Ascending aorta (tissue), 2 donors: Measurements from ENCODE around the gene KCNA3. TPM values are rescaled to one million over a fixed set of nuclear protein-coding genes. Genes with fewer than 3 reads are reported as not detected.

Experiments
- DNase-seq, 2 donors: peaks; one replicate each; pipeline ENCODE4 v3.0.0-alpha.2; 2019; ENCODE audit warnings: low spot score in 2 of 2
- H3K27ac ChIP-seq, 2 donors: fragments of 200-600 bp; sonication (generic); one replicate each; pipeline ENCODE4 v1.5.1; 2016 to 2017; ENCODE audit warnings: mild to moderate bottlenecking in 1 of 2
- H3K27me3 ChIP-seq: fragments of 200-600 bp; sonication (generic); one replicate; pipeline ENCODE4 v1.5.1; 2017
- H3K36me3 ChIP-seq, 2 donors: fragments of 200-600 bp; sonication (generic); one replicate each; pipeline ENCODE4 v1.5.1; 2016
- H3K4me1 ChIP-seq, 2 donors: fragments of 200-600 bp; sonication (generic); one replicate each; pipeline ENCODE4 v1.5.1; 2016 to 2017; ENCODE audit warnings: mild to moderate bottlenecking in 1 of 2
- H3K4me3 ChIP-seq, 2 donors: fragments of 200-600 bp; sonication (generic); one replicate each; pipeline ENCODE4 v1.5.1; 2016 to 2017; ENCODE audit warnings: mild to moderate bottlenecking in 1 of 2
- H3K9me3 ChIP-seq, 2 donors: fragments of 200-600 bp; sonication (generic); one replicate each; pipeline ENCODE4 v1.5.1; 2016
- CTCF ChIP-seq, 3 experiments: fragments of 200-600 bp in 2 of 3; fragments of 450-650 bp in 1 of 3; sonication (generic) in 2 of 3; IDR thresholded peaks; one replicate each; pipeline ENCODE4 v1.5.1; 2016 to 2019; ENCODE audit warnings: antibody characterized with exemption in 3 of 3, mild to moderate bottlenecking in 1 of 3, moderate library complexity in 1 of 3
- intact Hi-C: fragments of 100-400 bp; cut with DNase I; formaldehyde crosslinking; loops from one replicate; pipeline ENCODE4 v1.15.1; 2023
- total RNA-seq: library from RNA; depleted of rRNA; stranded (reverse); fragments of >200 nt; gene quantifications from one replicate; pipeline ENCODE4 v1.1.0, GENCODE V29; 2016

Gene KCNA3
- total RNA-seq, 1 donor from 2014 or later = not detected

GRCh38 chr1:110714374-110714995 lies 39.7 kb upstream of the KCNA3 start:
- intact Hi-C loops = no loop called here
- TF ChIP-seq CTCF (IDR thresholded peaks at IDR 0.05) = no peak
- H3K4me3 ChIP-seq = no peak overlapping the region

GRCh38 chr1:110713221-110713620 lies 38.5 kb upstream of the KCNA3 start:
- H3K27ac ChIP-seq = no peak overlapping the region
- intact Hi-C loops = no loop called here
- TF ChIP-seq CTCF (IDR thresholded peaks at IDR 0.05) = no peak
- H3K9me3 ChIP-seq = no peaks in the 10 kb centered on the region
- H3K27me3 ChIP-seq = no peaks in the 10 kb centered on the region
- no peaks in the 10 kb centered on the region for H3K4me1 ChIP-seq
- no peak for DNase-seq
- no peaks in the 10 kb centered on the region for H3K36me3 ChIP-seq
- no peak overlapping the region for H3K4me3 ChIP-seq

More at GRCh38 chr1:110714374-110714995, 39.7 kb upstream of the KCNA3 start:
- H3K27me3 ChIP-seq = no peaks in the 10 kb centered on the region
- H3K27ac ChIP-seq = no peak overlapping the region
- no peaks in the 10 kb centered on the region for H3K36me3 ChIP-seq
- no peaks in the 10 kb centered on the region for H3K9me3 ChIP-seq
- H3K4me1 ChIP-seq = no peaks in the 10 kb centered on the region
- DNase-seq = no peak

GRCh38 chr1:110710314-110710713 lies 35.6 kb upstream of the KCNA3 start:
- Histone ChIP-seq H3K27me3 (no peaks in the 10 kb centered on the region), H3K4me3 (no peak overlapping the region), H3K27ac (no peak overlapping the region), H3K36me3 (no peaks in the 10 kb centered on the region), H3K4me1 (no peaks in the 10 kb centered on the region), H3K9me3 (no peaks in the 10 kb centered on the region)
- intact Hi-C loops = no loop called here
- DNase-seq = no peak
- TF ChIP-seq CTCF (IDR thresholded peaks at IDR 0.05) = no peak

GRCh38 chr1:110708974-110709440 lies 34.3 kb upstream of the KCNA3 start:
- DNase-seq = no peak
- TF ChIP-seq CTCF (IDR thresholded peaks at IDR 0.05) = no peak
- intact Hi-C loops = no loop called here
- Histone ChIP-seq H3K9me3 (no peaks in the 10 kb centered on the region), H3K27ac (no peak overlapping the region), H3K4me1 (no peaks in the 10 kb centered on the region), H3K4me3 (no peak overlapping the region), H3K27me3 (no peaks in the 10 kb centered on the region), H3K36me3 (no peaks in the 10 kb centered on the region)

GRCh38 chr1:110707232-110707631 lies 32.5 kb upstream of the KCNA3 start:
- intact Hi-C loops = no loop called here
- H3K27me3 ChIP-seq = no peaks in the 10 kb centered on the region
- no peaks in the 10 kb centered on the region for H3K9me3 ChIP-seq
- TF ChIP-seq CTCF (IDR thresholded peaks at IDR 0.05) = no peak
- H3K36me3 ChIP-seq = no peaks in the 10 kb centered on the region
- no peak for DNase-seq
- H3K4me1 ChIP-seq = no peaks in the 10 kb centered on the region
- H3K4me3 ChIP-seq = no peak overlapping the region
- H3K27ac ChIP-seq = no peak overlapping the region

- Histone ChIP-seq H3K36me3 (no peaks in the 10 kb centered on the region), H3K27ac (no peak overlapping the region), H3K9me3 (no peaks in the 10 kb centered on the region), H3K4me1 (no peaks in the 10 kb centered on the region), H3K27me3 (no peaks in the 10 kb centered on the region), H3K4me3 (no peak overlapping the region)
- no peak for DNase-seq
- intact Hi-C loops = no loop called here
- no peak for TF ChIP-seq CTCF (IDR thresholded peaks at IDR 0.05)
Measured at GRCh38 chr1:110706621-110707020, 31.9 kb upstream of the KCNA3 start.
